DOHH2 (cell line): ENCODE data around the gene CRMP1.

ENCODE experiments used
- EZH2phosphoT487 ChIP-seq: fragments of 200-600 bp; sonication (generic); IDR thresholded peaks from 2 replicates; pipeline ENCODE4 v1.6.1; 2017; ENCODE audit warnings: borderline replicate concordance, mild to moderate bottlenecking, antibody characterized with exemption, low read length, moderate library complexity, mixed read lengths
- TF ChIP-seq, protein P1 (sequence below): fragments of 200-600 bp; sonication (generic); IDR thresholded peaks from one replicate; pipeline ENCODE4 v1.5.1; 2014; ENCODE audit warnings: antibody characterized with exemption, mild to moderate bottlenecking, low read depth, low read length; ENCODE audit not compliant: poor library complexity, severe bottlenecking

DNA sequence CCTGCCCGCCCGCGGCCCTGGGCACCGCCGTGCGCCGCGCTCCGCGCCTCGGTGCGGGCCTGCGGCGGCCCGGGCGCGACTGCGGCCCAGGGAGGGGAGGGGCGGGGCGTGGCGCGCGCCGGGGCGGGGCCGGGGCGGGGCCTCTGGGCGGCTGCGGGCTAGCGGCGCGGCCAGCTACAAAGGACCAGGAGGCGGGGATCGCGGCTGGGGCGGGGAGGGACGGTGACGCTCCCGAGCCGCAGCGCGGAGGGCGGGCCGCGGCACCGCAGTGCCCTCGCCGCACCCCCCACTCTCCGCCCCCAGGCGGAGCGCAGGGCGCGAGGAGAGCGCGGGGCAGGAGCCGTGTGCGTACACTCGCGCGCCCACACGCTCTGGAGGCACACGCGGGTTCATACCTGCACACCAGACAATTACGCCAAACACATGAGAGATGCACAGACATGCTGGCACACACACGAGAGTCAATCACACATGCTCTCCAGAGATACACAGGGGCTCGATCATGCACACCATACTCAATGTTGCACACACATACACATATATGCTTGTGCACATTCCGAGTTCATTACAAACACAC lies at the start of gene CRMP1:
- TF ChIP-seq, protein P1, sequence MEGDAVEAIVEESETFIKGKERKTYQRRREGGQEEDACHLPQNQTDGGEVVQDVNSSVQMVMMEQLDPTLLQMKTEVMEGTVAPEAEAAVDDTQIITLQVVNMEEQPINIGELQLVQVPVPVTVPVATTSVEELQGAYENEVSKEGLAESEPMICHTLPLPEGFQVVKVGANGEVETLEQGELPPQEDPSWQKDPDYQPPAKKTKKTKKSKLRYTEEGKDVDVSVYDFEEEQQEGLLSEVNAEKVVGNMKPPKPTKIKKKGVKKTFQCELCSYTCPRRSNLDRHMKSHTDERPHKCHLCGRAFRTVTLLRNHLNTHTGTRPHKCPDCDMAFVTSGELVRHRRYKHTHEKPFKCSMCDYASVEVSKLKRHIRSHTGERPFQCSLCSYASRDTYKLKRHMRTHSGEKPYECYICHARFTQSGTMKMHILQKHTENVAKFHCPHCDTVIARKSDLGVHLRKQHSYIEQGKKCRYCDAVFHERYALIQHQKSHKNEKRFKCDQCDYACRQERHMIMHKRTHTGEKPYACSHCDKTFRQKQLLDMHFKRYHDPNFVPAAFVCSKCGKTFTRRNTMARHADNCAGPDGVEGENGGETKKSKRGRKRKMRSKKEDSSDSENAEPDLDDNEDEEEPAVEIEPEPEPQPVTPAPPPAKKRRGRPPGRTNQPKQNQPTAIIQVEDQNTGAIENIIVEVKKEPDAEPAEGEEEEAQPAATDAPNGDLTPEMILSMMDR, result no peak
- TF ChIP-seq EZH2phosphoT487, result no peak
